NCI-H748 treated with DMSO at 0.1 percent for 48 hours (cell line): ENCODE data around the gene SLC39A12.

Experiments used
- DNase-seq: peaks from one replicate; lab custom pipeline; 2025; lab: John Stamatoyannopoulos, UW

SLC39A12 gene

GRCh38 chr10:18059826-18060559, 108.3 kb downstream of the SLC39A12 start:
- DNase-seq: no peak

- DNase-seq: no peak
Measured at GRCh38 chr10:18066947-18067346, 115.2 kb downstream of the SLC39A12 start.

GRCh38 chr10:18068401-18068800, 116.7 kb downstream of the SLC39A12 start:
- DNase-seq: no peak

GRCh38 chr10:18071591-18071990, 119.9 kb downstream of the SLC39A12 start:
- no peak for DNase-seq

GRCh38 chr10:18073314-18073713, 121.6 kb downstream of the SLC39A12 start:
- DNase-seq: no peak

GRCh38 chr10:18075881-18076280, 124.2 kb downstream of the SLC39A12 start:
- DNase-seq: no peak

GRCh38 chr10:18079665-18080295, 128.1 kb downstream of the SLC39A12 start:
- DNase-seq: no peak

- no peak for DNase-seq
Measured at GRCh38 chr10:18082381-18082780, 130.7 kb downstream of the SLC39A12 start.

GRCh38 chr10:18085855-18086254, 134.1 kb downstream of the SLC39A12 start:
- no peak for DNase-seq

GRCh38 chr10:18086746-18087145, 135.0 kb downstream of the SLC39A12 start:
- DNase-seq: no peak

- DNase-seq: no peak
Measured at GRCh38 chr10:18087355-18087754, 135.6 kb downstream of the SLC39A12 start.
